PC-9 (cell line): ENCODE results near the gene ERMAP. TPM values are rescaled to one million over a fixed set of nuclear protein-coding genes. Genes with fewer than 3 reads are reported as not detected.

Experiments used
- BruUV-seq: library from RNA; stranded (reverse); fragments of 400-500 nt; replicated peaks from 2 replicates; lab custom pipeline; 2021; lab: Mats Ljungman, UMichigan
- CTCF ChIA-PET: fragments of 300-600 bp; sonication (Branson Sonifier 250); formaldehyde crosslinking; loops from one replicate; lab custom pipeline; 2022; ENCODE audit warnings: antibody characterized with exemption; lab: Charles Lee
- POLR2A ChIA-PET: fragments of 300-600 bp; sonication (Branson Sonifier 250); formaldehyde crosslinking; loops from one replicate; lab custom pipeline; 2022; ENCODE audit warnings: antibody characterized with exemption; ENCODE audit not compliant: unreplicated experiment; lab: Charles Lee
- DNase-seq, 2 experiments: peaks; one replicate each; pipeline versions ENCODE4 v3.0.0 to v3.0.0-alpha.2; 2015 to 2022; ENCODE audit warnings: mixed read lengths in 1 of 2
- H2AFZ ChIP-seq: fragments of 200-600 bp; sonication (generic); 2 replicates; pipeline ENCODE4 v1.8.1; 2017; ENCODE audit warnings: antibody characterized with exemption
- H3F3A ChIP-seq: fragments of 200-600 bp; sonication (generic); 2 replicates; pipeline ENCODE4 v1.8.1; 2017; ENCODE audit warnings: antibody characterized with exemption, mild to moderate bottlenecking, low read depth; ENCODE audit not compliant: insufficient read depth
- H3K27ac ChIP-seq: fragments of 200-600 bp; sonication (generic); 2 replicates; pipeline ENCODE4 v1.6.1; 2016; ENCODE audit warnings: mixed run types
- H3K27me3 ChIP-seq: fragments of 200-600 bp; sonication (generic); 2 replicates; pipeline ENCODE4 v1.6.1; 2016; ENCODE audit warnings: low read depth, mixed run types; ENCODE audit not compliant: insufficient read depth
- H3K36me3 ChIP-seq: fragments of 200-600 bp; sonication (generic); 2 replicates; pipeline ENCODE4 v1.6.1; 2016; ENCODE audit warnings: low read depth, mixed run types
- H3K4me1 ChIP-seq: fragments of 200-600 bp; sonication (generic); replicated peaks from 2 replicates; pipeline ENCODE4 v1.6.1; 2016; ENCODE audit warnings: mixed run types; ENCODE audit not compliant: insufficient read depth
- H3K4me2 ChIP-seq: fragments of 200-600 bp; sonication (generic); 2 replicates; pipeline ENCODE4 v1.6.1; 2017; ENCODE audit warnings: mixed run types
- H3K4me3 ChIP-seq: fragments of 200-600 bp; sonication (generic); 2 replicates; pipeline ENCODE4 v1.6.1; 2016; ENCODE audit warnings: mixed run types
- H3K79me2 ChIP-seq: fragments of 200-600 bp; sonication (generic); 2 replicates; pipeline ENCODE4 v1.6.1; 2017; ENCODE audit warnings: low read depth, mixed run types
- H3K9me2 ChIP-seq: fragments of 200-600 bp; sonication (generic); 2 replicates; pipeline ENCODE4 v1.8.1; 2017; ENCODE audit warnings: mild to moderate bottlenecking; ENCODE audit not compliant: insufficient read depth
- H3K9me3 ChIP-seq: fragments of 200-600 bp; sonication (generic); 2 replicates; pipeline ENCODE4 v1.8.1; 2016; ENCODE audit warnings: low read depth; ENCODE audit not compliant: insufficient read depth
- H4K20me1 ChIP-seq: fragments of 200-600 bp; sonication (generic); 2 replicates; pipeline ENCODE4 v1.8.1; 2017; ENCODE audit not compliant: insufficient read depth
- EZH2 ChIP-seq: fragments of 200-600 bp; sonication (generic); IDR thresholded peaks from 2 replicates; pipeline ENCODE4 v1.8.0; 2017; ENCODE audit warnings: antibody characterized with exemption, low read depth
- intact Hi-C: fragments of 100-400 bp; cut with micrococcal nuclease; formaldehyde crosslinking; loops from one replicate; pipeline ENCODE4 v1.10.0; 2022; ENCODE audit not compliant: unreplicated experiment
- total RNA-seq: library from RNA; stranded (reverse); gene quantifications from 2 replicates; pipeline ENCODE4 v1.2.3, GENCODE V29; 2021
- TF ChIP-seq, protein P1 (sequence below): fragments of 200-600 bp; sonication (generic); conservative IDR thresholded peaks from 2 replicates; pipeline ENCODE4 v1.6.1; 2017; ENCODE audit warnings: mixed run types, antibody characterized with exemption, mild to moderate bottlenecking, moderate library complexity

The ERMAP gene
- total RNA-seq, 1 experiment from 2014 or later, result 20.8 TPM

DNA sequence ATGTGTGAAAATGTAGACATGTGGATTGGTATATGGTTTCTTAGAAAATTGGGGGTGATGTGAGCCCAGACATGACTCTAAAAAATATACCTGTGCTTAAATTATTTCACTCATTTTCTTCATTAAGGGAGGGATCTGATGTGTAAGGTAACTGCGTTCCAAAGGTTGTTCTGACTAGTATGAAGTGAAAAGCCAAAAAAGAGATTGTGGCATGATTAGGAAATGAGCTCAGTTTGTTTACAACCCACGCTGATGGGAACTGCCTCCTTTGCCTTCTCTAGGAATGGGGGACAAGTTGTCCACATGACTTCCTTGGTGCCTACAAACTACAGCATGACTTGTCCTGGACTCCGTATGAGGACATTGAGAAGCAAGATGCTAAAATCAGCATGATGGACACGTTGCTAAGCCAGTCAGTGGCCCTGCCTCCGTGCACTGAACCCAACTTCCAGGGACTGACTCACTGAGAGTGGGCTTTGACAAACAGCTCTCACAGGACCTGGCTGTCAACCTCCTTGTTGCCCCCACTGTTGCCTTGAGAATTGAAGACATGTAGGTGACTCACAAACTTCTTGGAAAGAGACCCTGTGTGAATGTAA lies 41.9 kb upstream of the ERMAP start:
- no peak overlapping the region for H3K4me3 ChIP-seq
- H3K27me3 ChIP-seq, result no peaks in the 10 kb centered on the region
- TF ChIP-seq, protein P1, sequence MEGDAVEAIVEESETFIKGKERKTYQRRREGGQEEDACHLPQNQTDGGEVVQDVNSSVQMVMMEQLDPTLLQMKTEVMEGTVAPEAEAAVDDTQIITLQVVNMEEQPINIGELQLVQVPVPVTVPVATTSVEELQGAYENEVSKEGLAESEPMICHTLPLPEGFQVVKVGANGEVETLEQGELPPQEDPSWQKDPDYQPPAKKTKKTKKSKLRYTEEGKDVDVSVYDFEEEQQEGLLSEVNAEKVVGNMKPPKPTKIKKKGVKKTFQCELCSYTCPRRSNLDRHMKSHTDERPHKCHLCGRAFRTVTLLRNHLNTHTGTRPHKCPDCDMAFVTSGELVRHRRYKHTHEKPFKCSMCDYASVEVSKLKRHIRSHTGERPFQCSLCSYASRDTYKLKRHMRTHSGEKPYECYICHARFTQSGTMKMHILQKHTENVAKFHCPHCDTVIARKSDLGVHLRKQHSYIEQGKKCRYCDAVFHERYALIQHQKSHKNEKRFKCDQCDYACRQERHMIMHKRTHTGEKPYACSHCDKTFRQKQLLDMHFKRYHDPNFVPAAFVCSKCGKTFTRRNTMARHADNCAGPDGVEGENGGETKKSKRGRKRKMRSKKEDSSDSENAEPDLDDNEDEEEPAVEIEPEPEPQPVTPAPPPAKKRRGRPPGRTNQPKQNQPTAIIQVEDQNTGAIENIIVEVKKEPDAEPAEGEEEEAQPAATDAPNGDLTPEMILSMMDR, result no peak
- no peak for TF ChIP-seq EZH2
- no peak overlapping the region for H2AFZ ChIP-seq
- no peaks in the 10 kb centered on the region for H4K20me1 ChIP-seq
- H3K9me3 ChIP-seq, result no peaks in the 10 kb centered on the region
- no peak overlapping the region for H3K4me2 ChIP-seq
- no peaks in the 10 kb centered on the region for H3K36me3 ChIP-seq
- intact Hi-C loops, result loop anchor here (10.0 kb wide), 1 partner anchor 640 kb away; no protein-coding TSS in a partner anchor
- no peak overlapping the region for H3K27ac ChIP-seq
- 0 out of 2 replicates have a peak, but pooled peaks cover 3% of the 10 kb centered on the region for H3K79me2 ChIP-seq
- no peaks in the 10 kb centered on the region for H3K9me2 ChIP-seq
- DNase-seq, result no peak
- POLR2A ChIA-PET, result interaction anchor here (0.6 kb wide), 1 partner anchor 257 kb away, joined by 4 read pairs; no protein-coding TSS in a partner anchor
- H3F3A ChIP-seq, result 0 out of 2 replicates have a peak, but pooled peaks cover 3% of the 10 kb centered on the region
- H3K4me1 ChIP-seq, result no peaks in the 10 kb centered on the region
- BruUV-seq, result no TSS peak
- CTCF ChIA-PET, result interaction anchor here (0.6 kb wide), 1 partner anchor 138 kb away, joined by 3 read pairs; no protein-coding TSS in a partner anchor

DNA sequence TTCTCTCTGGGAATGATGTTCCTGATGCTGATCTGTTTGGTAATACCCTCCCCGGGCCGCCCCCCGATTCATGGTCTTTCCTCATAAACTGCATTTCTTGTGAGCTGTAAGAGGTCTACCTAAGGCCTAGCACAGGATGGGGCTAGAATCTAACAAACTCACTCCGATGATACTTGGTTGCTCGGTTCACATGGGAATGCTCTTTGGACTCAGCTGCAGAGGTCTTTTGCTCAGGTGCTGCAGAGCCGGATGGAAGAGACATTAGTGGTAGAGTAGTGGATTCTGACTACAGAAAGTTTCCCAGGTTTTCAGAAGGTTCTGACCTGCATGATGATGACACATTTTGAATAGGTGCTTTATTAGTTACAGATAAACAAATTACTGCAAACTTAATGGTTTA lies 40.4 kb upstream of the ERMAP start:
- no peak for DNase-seq
- H3K27me3 ChIP-seq, result no peaks in the 10 kb centered on the region
- BruUV-seq, result no TSS peak
- H3K4me1 ChIP-seq, result no peaks in the 10 kb centered on the region
- no peaks in the 10 kb centered on the region for H3K36me3 ChIP-seq
- CTCF ChIA-PET, result interaction anchor here (1.0 kb wide), 1 partner anchor 638 kb away, joined by 3 read pairs; no protein-coding TSS in a partner anchor
- no peak overlapping the region for H3K4me2 ChIP-seq
- no peak for TF ChIP-seq EZH2
- POLR2A ChIA-PET, result interaction anchor here (0.5 to 0.7 kb wide), 2 partner anchors 195 to 294 kb away, joined by 3 to 4 read pairs; no protein-coding TSS in a partner anchor
- H3K27ac ChIP-seq, result no peak overlapping the region
- H2AFZ ChIP-seq, result no peak overlapping the region
- no peaks in the 10 kb centered on the region for H4K20me1 ChIP-seq
- 0 out of 2 replicates have a peak, but pooled peaks cover 4% of the 10 kb centered on the region for H3F3A ChIP-seq
- H3K79me2 ChIP-seq, result no peaks in the 10 kb centered on the region
- H3K9me3 ChIP-seq, result no peaks in the 10 kb centered on the region
- H3K4me3 ChIP-seq, result no peak overlapping the region
- H3K9me2 ChIP-seq, result no peaks in the 10 kb centered on the region
- intact Hi-C loops, result loop anchor here (10.0 kb wide), 1 partner anchor 638 kb away; no protein-coding TSS in a partner anchor

DNA sequence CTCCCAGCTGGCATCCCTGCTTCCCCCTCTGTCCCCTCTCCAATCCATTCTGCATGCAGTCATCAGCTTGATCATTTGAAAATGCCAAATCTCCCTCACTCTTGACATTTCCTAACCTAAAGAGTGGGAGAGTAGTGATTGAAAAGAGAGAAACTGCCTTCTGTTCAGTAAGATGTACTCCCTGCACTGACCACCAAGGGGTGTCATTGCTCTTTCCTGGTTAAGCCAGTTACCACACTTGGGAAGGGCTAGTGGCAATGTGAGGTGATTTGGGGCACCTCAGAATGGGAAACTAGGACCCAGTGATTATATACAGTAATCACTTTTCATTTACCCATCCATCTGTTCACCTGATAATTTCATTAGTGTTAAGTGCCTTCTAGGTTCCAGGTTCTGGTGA lies 39.1 kb upstream of the ERMAP start:
- Histone ChIP-seq H3K36me3 (no peaks in the 10 kb centered on the region), H3K27ac (no peak overlapping the region), H3K9me3 (no peaks in the 10 kb centered on the region), H3K4me3 (no peak overlapping the region), H3F3A (0 out of 2 replicates have a peak, but pooled peaks cover 4% of the 10 kb centered on the region), H3K4me2 (no peak overlapping the region), H3K79me2 (no peaks in the 10 kb centered on the region), H3K27me3 (no peaks in the 10 kb centered on the region), H2AFZ (no peak overlapping the region), H3K4me1 (no peaks in the 10 kb centered on the region), H4K20me1 (no peaks in the 10 kb centered on the region), H3K9me2 (no peaks in the 10 kb centered on the region)
- peak in 1 of 2 experiments; percentile 37 for DNase-seq
- ChIA-PET CTCF (interaction anchor here (0.6 to 1.6 kb wide), 6 partner anchors 9 to 1284 kb away, joined by 3 to 9 read pairs (median 4); no protein-coding TSS in a partner anchor), POLR2A (no interaction called here)
- intact Hi-C loops, result loop anchor here (1.0 to 10.0 kb wide), 3 partner anchors 135 to 637 kb away; no protein-coding TSS in a partner anchor
- TF ChIP-seq, protein P1, result peak; percentile 84
- TF ChIP-seq EZH2, result no peak
- BruUV-seq, result no TSS peak
